ENCODE data around the gene HEPHL1. TPM values are rescaled to one million over a fixed set of nuclear protein-coding genes. Genes with fewer than 3 reads are reported as not detected.

HEPHL1 gene
- total RNA-seq, 1 experiment from 2014 or later, result not detected

GRCh38 chr11:94147433-94147845 lies 126.3 kb downstream of the HEPHL1 start:
- Histone ChIP-seq H2AFZ (ENCODE audit: low read depth, low read length, poor library complexity, severe bottlenecking) (no peak overlapping the region), H3K36me3 (ENCODE audit: control insufficient read depth in 1 of 2, insufficient read depth in 2 of 2, low read length in 2 of 2) (no peaks in the 10 kb centered on the region), H3K9me2 (ENCODE audit: insufficient read depth) (no peaks in the 10 kb centered on the region), H3K4me3 (replicated peaks in 1 of 2; ENCODE audit: low read depth in 1 of 2, low read length in 2 of 2) (no peak overlapping the region), H3K4me2 (ENCODE audit: low read length) (no peak overlapping the region), H3K9ac (ENCODE audit: low read length) (no peak overlapping the region), H3K9me3 (ENCODE audit: control insufficient read depth in 1 of 2, insufficient read depth in 1 of 2, low read depth in 1 of 2, low read length in 2 of 2) (no peaks in the 10 kb centered on the region), H3K27ac (ENCODE audit: low read depth, low read length) (no peak overlapping the region), H3K27me3 (ENCODE audit: insufficient read depth, low read length) (no peaks in the 10 kb centered on the region), H3K4me1 (ENCODE audit: control insufficient read depth in 1 of 2, insufficient read depth in 2 of 2, low read length in 2 of 2) (peaks cover 23 to 43% of the 10 kb centered on the region in 2 experiments), H4K20me1 (ENCODE audit: insufficient read depth) (peaks cover 4% of the 10 kb centered on the region; the same call in 1 of the 2 replicates), H3K79me2 (ENCODE audit: insufficient read depth, low read length) (peaks cover 91% of the 10 kb centered on the region)
- TF ChIP-seq FOSL1 (IDR thresholded peaks at IDR 0.05; ENCODE audit: low read depth) (no peak), MAX (IDR thresholded peaks at IDR 0.05) (no peak), SP1 (IDR thresholded peaks at IDR 0.05; ENCODE audit: low read depth) (no peak), REST (IDR thresholded peaks at IDR 0.05; ENCODE audit: low read depth) (no peak), EGR1 (IDR thresholded peaks at IDR 0.05; ENCODE audit: low read depth) (no peak), EZH2 (IDR thresholded peaks at IDR 0.05) (no peak), POLR2A (IDR thresholded peaks at IDR 0.05; ENCODE audit: borderline replicate concordance, extremely low read depth, insufficient read depth, insufficient read length) (no peak), ATF3 (IDR thresholded peaks at IDR 0.05) (no peak), EZH2phosphoT487 (IDR thresholded peaks at IDR 0.05; ENCODE audit: borderline replicate concordance) (no peak), CEBPB (IDR thresholded peaks at IDR 0.05; ENCODE audit: low read depth) (no peak), RAD21 (IDR thresholded peaks at IDR 0.05; ENCODE audit: low read depth) (no peak), SIN3A (IDR thresholded peaks at IDR 0.05; ENCODE audit: low read depth) (no peak), CBX3 (IDR thresholded peaks at IDR 0.05; ENCODE audit: low read depth) (no peak)
- no peak for ATAC-seq
- CTCF ChIA-PET, result no interaction called here
- DNase-seq (ENCODE audit: low read depth, low spot score), result no peak
- POLR2A ChIA-PET, result no interaction called here
- no TSS peak for BruUV-seq (replicated peaks)
- RAD21 ChIA-PET (ENCODE audit: low non-redundant PET in 1 of 2, low total read pairs in 2 of 2, uncharacterized antibody in 2 of 2, unreplicated experiment in 2 of 2), result no interaction called here
- intact Hi-C loops (cut with micrococcal nuclease), result no loop called here

Measured in HCT116 (cell line).